ENCODE data around the gene PI4KA.

GRCh38 chr22:20783300-20783673 is 75.3 kb downstream of the PI4KA start:
- TF ChIP-seq, protein P1, sequence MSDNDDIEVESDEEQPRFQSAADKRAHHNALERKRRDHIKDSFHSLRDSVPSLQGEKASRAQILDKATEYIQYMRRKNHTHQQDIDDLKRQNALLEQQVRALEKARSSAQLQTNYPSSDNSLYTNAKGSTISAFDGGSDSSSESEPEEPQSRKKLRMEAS (IDR thresholded peaks at IDR 0.05): no peak
- no peak for TF ChIP-seq EP300 (IDR thresholded peaks at IDR 0.05; ENCODE audit: borderline replicate concordance)
- no peak for TF ChIP-seq REST (IDR thresholded peaks at IDR 0.05; ENCODE audit: low read depth)
- TF ChIP-seq TAF1 (IDR thresholded peaks at IDR 0.05; ENCODE audit: low read depth): no peak
- no peak for TF ChIP-seq USF1 (IDR thresholded peaks at IDR 0.05)
- no peak for TF ChIP-seq ZBTB7A (IDR thresholded peaks at IDR 0.05; ENCODE audit: low read depth)
